Anterior cingulate cortex (tissue), 58 donors: Measurements from ENCODE around the gene CXCL1.

Experiments
- DNase-seq, 58 donors: peaks; one replicate each; lab custom pipeline; 2025; lab: John Stamatoyannopoulos, UW

Gene CXCL1

DNA sequence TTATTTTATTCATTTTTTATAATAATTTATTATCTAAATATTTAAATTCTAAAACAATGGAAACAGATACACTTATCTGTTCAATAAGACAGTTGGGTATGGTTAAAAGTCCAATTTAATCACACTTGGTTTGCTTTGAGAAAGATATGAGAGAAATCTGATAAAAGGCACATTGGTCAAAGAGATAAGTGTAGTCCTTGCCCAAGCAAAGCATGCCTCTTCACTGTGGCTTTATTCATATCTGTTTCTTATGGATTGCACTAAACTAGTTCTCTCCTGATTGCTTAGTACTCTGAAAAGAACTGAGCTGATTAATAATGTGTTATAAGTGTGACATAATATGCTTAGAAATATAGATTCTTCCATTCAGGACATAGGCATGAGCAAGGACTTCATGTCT lies 39.8 kb downstream of the CXCL1 start:
- DNase-seq: no peak

DNA sequence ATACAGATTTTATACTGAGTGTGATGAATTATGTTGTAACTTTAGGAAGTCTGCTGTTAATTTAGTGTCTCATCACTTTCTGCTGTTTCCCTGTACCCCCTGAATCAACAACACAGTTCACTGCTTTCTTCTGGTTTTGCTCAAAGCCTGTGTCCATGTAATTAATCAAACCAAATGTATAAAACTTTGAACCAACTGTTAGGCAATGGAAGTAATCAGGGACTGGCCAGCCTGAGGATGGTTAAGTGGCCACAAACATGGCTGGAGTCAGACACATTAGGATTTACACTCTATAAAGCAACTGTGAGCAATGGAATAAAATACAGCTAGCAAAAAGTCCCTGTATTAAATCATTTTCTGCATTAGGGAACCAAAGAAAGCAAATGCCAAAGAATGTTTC lies 42.6 kb downstream of the CXCL1 start:
- DNase-seq: no peak

DNA sequence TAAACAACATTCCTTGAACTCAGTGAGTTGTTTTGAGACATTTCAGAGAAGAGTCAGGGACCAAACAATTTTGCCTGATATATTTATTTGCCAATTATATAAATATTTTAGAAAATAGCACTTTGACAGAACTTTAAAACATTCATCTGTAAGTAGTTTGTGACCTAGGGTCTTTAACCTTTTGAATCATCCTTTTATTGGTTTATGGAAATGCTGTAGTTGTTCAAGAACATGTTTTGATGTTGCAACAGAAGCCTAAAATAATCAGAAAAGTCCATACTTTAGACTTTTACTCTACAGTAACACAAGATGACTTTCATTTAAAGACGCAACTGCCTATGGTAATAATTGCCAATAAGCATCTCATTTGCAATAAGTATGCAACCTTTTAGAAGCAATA lies 43.0 kb downstream of the CXCL1 start:
- DNase-seq: no peak

DNA sequence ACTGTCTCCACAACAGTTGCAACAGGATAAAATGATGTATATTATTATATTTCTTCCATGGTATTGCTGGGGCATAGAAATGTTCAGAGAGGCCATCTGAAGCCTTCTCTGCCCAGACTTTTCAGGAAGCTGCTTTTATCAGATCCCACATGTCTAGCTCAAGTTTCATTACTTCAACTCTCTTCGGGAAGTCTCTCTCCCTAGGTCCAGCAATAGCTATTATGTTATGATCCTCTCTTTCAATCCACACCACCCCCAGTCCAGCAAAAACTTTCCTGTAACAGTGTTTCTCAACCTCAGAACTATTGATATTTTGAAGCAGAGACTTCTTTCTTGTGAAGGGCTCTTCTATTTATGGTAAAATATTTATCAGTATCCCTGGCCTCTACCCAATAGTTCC lies 44.9 kb downstream of the CXCL1 start:
- DNase-seq: no peak

DNA sequence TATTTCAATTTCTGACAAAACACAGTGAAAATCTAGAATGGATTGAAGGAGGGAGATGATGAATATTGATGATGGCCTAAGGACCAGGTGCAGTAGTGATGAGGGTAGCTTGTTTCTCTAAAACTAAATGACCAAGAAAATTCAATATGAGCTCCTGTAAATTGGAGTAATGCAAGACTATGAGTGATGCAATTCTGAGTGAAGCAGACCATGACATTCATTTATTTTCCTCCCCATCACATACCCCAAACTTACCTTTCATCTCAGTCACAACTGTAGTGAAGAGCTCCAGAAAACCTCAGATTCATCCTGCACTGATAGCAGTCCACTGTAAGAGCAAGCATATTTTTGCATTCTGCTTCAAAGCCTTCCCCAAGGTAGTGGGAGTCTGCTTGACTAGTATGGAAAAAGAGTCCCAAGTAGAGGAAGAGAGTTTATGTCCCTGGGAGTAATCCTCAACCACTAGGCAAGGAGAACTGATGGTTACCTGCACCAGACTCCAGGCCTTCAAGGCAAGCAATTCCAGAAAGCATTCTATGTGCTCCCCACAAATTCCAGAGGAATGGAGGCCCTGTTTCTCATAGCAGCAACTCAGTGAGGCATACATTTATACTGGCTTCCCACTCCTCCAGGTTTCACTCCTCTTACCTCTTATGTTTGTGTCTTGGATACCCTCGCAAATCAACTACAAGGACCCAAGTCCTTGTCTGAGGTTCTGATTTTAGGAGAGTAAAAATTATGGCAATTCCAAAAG lies 47.2 kb downstream of the CXCL1 start:
- DNase-seq: no peak

DNA sequence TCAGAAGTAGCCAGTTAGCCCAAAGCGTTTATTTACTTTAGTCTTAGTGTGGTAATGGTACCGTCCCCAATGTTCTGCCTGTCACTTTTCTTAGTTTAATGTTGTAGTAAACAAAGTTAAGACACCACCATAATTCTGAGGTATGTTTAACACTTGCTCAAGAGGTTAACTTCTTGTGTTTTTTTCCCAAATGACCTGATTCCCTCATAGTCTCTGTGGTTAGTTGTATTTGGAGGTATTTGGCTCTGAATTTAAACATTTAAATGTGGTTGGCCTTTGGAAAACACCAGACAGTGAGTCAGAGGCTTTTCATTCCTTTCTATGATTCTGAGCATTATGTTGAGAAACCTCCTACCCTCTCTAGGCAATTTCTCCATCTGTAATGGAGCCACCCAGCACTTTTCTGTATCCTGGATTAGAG lies 47.9 kb downstream of the CXCL1 start:
- DNase-seq: no peak

DNA sequence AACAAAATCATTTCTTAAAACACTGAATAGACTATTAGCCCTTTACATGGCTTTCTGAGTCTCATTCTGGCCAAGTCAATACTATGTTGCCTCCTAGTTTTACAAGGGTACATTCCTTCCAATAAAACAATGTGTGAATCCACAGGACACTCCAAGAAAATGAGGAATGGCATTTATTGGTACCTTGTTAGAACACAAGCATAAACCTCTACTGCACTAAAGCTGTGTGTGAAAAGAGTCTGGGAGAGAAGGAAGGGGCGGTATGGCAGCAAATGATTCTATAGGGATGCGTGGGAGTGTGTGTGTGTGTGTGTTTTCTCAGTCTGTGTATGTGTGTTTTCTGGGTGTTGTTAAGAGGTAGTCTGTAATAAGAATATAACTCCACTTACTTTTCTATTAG lies 48.9 kb downstream of the CXCL1 start:
- no peak for DNase-seq

DNA sequence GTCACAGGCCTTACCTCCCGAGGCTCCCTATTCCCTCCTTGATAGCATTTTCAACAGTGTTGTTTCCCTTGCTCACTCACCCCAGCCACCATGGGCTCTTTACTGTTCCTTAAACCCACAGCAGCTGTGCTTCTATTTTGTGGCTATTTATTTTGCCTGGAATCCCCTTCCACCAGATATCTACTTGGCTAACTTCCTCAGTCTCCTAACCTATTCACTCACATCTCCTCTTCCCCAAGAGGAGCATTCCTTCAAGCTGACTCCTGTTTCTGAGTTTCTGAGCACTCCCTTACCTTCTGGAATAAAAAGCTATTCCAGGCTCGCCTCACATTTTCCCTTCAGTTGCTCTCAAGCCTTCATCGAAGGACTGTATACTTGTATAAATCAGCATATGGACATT lies 50.5 kb downstream of the CXCL1 start:
- no peak for DNase-seq
